Islet of Langerhans (tissue), 1 donor: ENCODE data around the gene GRIP2.

Source experiments
- FAIRE-seq: peaks from one replicate; lab custom pipeline; 2011; peaks lifted over from hg19 to GRCh38; lab: Jason Lieb, UNC

The GRIP2 gene

GRCh38 chr3:14483286-14483685 lies 56.9 kb downstream of the GRIP2 start:
- no peak for FAIRE-seq

GRCh38 chr3:14482271-14482721 lies 57.8 kb downstream of the GRIP2 start:
- FAIRE-seq = no peak

GRCh38 chr3:14481646-14482036 lies 58.5 kb downstream of the GRIP2 start:
- no peak for FAIRE-seq

GRCh38 chr3:14481018-14481645 lies 59.0 kb downstream of the GRIP2 start:
- no peak for FAIRE-seq

GRCh38 chr3:14480207-14481017 lies 59.7 kb downstream of the GRIP2 start:
- no peak for FAIRE-seq

- FAIRE-seq = no peak
Measured at GRCh38 chr3:14479591-14479990, 60.6 kb downstream of the GRIP2 start.

- FAIRE-seq = no peak
Measured at GRCh38 chr3:14478956-14479550, 61.1 kb downstream of the GRIP2 start.

GRCh38 chr3:14477311-14477935 lies 62.7 kb downstream of the GRIP2 start:
- FAIRE-seq = no peak

- no peak for FAIRE-seq
Measured at GRCh38 chr3:14476583-14477265, 63.4 kb downstream of the GRIP2 start.

GRCh38 chr3:14475621-14476020 lies 64.5 kb downstream of the GRIP2 start:
- FAIRE-seq = no peak

- no peak for FAIRE-seq
Measured at GRCh38 chr3:14474363-14475081, 65.6 kb downstream of the GRIP2 start.

- peak; percentile 5 for FAIRE-seq
Measured at GRCh38 chr3:14473411-14473891, 66.7 kb downstream of the GRIP2 start.

GRCh38 chr3:14472471-14473351 lies 67.4 kb downstream of the GRIP2 start:
- no peak for FAIRE-seq

GRCh38 chr3:14471690-14472089 lies 68.5 kb downstream of the GRIP2 start:
- no peak for FAIRE-seq

GRCh38 chr3:14471016-14471415 lies 69.1 kb downstream of the GRIP2 start:
- no peak for FAIRE-seq

GRCh38 chr3:14470461-14470860 lies 69.7 kb downstream of the GRIP2 start:
- FAIRE-seq = no peak

- no peak for FAIRE-seq
Measured at GRCh38 chr3:14468621-14468981, 71.5 kb downstream of the GRIP2 start.

GRCh38 chr3:14467814-14468620 lies 72.1 kb downstream of the GRIP2 start:
- FAIRE-seq = no peak

GRCh38 chr3:14466179-14466903 lies 73.8 kb downstream of the GRIP2 start:
- FAIRE-seq = no peak
